CMK (cell line): ENCODE measurements around the gene PCNT.
"Not testable (repeated sequence)": the region's sequence is repeated elsewhere in the genome, so short reads cannot be mapped to it uniquely, and the experiment has no call there.

Experiments used
- DNase-seq: peaks from one replicate; pipeline ENCODE4 v3.0.0-alpha.2; 2010; ENCODE audit warnings: low read depth

PCNT gene

GRCh38 chr21:46304437-46304836, 19.5 kb upstream of the PCNT start:
- no peak for DNase-seq

GRCh38 chr21:46304955-46305354, 19.0 kb upstream of the PCNT start:
- DNase-seq: no peak

GRCh38 chr21:46307625-46308024, 16.3 kb upstream of the PCNT start:
- DNase-seq: no peak

- no peak for DNase-seq
These were observed 15.5 kb upstream of the PCNT start for GRCh38 chr21:46308431-46308830.

GRCh38 chr21:46310260-46310659, 13.7 kb upstream of the PCNT start:
- not testable (repeated sequence) for DNase-seq

DNA sequence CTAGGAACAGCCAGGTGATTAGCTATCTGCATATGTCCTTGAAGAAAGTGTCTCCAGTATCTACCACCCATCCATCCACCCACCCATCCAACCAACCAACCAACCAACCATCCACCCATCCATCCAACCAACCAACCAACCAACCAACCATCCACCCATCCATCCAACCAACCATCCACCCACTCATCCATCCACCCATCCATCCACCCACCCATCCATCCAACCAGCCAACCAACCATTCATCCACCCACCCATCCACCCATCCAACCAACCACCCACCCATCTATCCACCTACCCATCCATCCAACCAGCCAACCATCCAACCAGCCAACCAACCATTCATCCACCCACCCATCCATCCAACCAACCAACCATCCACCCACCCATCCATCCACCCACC, 12.4 kb upstream of the PCNT start:
- no peak for DNase-seq

DNA sequence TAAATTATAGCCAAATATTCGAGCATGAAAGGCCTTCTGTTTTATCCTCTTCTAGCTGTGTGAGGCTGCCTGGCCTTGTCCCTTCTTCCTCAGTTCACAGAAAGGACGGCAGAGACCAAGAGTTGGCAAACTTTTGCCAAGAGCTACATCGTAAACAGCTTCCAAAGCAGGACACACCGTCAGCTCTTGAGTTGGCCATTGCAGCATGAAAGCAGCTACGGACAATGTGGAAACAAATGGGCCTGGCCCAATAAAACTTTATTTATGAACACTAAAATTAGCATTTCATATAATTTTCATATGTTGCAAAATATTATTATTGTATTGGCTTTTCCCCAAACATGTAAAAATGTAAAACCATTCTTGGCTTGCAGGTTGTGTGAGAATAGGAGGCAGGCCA, 11.0 kb upstream of the PCNT start:
- DNase-seq: no peak

GRCh38 chr21:46314441-46315020, 9.4 kb upstream of the PCNT start:
- no peak for DNase-seq

- DNase-seq: no peak
These were observed 7.1 kb upstream of the PCNT start for GRCh38 chr21:46316708-46317324.

DNA sequence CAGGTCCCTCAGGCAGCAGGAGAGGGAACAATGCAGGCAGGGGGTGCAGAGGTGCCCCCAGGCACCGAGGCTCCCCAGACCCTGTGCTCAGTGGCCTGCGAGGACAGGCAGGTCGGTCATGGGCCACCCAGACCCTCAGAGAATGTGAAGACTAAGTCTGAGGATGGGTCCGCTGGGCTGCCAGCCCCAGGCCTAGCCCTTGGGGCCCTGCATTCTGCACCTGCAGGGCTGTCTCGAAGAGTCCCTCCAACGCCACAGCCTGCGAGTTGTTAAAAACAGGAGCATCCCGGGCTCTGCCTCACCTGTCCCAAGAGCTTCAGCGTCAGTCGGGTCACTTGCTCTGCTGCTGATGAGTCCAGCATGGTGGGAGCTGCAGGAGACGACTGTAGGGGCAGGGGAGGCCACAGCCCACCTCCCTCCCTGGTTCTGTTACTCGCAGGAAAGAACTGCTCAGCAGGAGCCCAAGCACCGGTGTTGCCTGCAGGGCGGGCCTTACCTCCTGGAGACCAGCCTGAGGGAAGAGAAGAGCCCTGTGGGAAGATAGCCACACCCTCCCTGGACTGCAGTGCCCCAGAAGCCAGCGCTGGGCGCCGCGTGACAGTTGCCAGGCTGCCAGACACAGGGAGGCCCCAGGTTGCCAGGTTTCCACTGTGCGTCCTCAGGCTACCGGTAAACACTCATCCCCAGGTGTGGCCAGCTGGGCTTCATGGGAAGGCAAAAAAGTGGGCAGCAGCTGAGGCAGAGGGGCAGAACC, 6.1 kb upstream of the PCNT start:
- DNase-seq: no peak

- no peak for DNase-seq
These were observed 5.5 kb upstream of the PCNT start for GRCh38 chr21:46318464-46318845.

GRCh38 chr21:46319186-46319585, 4.8 kb upstream of the PCNT start:
- no peak for DNase-seq

DNA sequence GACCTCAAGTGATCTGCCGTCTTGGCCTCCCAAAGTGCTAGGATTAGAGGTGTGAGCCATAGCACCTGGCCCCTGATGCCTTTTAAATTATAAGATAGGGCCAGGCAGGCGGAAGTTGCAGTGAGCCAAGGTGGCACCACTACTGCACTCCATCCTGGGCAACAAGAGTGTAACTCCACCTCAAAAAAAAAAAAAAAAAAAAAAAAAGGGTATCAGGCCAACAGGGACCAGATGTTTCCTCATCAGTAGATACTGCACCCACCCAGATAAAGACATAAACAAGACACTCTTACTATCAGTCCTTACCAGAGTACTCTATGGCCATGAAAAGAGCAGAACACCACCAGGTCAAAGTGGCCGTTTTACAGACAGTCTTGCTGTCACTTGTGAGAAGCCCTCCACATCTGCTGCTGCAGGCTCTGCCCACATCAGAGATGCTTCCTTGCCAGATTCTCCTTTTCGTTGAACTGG, 3.6 kb upstream of the PCNT start:
- peak; percentile 100 for DNase-seq

DNA sequence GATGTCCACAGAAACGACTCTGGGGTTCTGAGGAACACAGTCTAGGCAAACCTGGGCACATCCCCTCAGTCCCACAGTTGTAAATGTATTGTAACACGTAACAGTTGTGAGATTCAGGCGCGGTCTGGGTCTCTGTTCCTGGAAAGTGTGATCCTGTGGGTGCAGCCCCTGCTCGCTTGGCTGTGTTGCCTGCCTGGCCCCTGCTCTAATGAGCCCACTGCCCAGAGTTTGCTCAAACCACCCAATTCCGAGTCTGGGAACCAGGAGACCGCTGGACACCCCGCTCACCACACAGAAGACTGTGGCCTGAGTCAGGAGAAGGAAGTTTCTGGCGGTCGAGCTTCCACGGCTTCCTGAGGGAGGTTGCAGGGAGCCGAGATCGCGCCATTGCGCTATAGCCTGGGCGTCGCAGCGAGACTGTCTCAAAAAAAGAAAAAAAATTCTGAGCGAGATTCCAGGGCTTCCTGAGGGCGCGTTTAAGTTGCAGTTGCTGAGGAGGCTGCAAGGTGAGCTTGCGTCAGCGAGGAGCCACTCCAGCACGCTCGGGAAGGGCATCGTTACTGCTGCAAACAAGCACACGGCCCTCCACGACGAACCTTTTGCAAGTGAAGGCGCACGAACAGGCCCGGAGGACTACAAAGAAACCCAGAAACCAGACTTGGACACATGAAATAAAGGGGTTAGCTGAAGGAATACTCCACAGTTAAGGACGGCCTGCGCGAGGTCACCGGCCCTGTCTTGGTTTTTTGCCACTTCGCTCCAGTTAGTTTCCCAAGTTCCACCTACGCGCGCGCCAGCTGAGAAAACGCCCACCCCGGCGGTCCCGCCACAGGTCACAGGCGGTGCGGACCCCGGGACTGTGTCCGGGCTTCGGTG, 1.4 kb upstream of the PCNT start:
- DNase-seq: peak; percentile 32

DNA sequence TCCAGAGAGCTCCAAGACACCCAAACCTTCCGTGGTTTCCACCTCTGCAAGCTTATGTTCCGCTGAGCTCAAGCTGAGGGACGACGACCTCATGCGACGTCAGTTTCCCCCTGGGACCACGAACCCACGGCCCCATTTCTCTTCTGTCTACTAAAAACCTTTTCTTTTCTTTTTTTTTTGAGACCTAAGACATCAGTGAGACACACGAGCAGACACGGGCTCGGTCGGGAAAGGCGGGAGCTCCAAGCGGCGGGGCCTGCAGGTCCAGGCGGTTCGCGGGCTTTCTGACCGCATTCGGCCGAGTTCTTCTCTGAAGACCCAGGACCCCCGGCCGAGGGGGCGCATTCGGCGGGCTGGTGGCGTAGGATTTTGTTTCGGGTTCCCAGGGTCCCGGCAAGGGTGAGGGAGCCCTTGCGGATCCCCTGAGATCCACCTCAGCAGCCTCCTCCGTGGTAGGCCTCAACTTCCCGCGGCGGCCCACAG, 688 bp upstream of the PCNT start:
- peak; percentile 20 for DNase-seq

DNA sequence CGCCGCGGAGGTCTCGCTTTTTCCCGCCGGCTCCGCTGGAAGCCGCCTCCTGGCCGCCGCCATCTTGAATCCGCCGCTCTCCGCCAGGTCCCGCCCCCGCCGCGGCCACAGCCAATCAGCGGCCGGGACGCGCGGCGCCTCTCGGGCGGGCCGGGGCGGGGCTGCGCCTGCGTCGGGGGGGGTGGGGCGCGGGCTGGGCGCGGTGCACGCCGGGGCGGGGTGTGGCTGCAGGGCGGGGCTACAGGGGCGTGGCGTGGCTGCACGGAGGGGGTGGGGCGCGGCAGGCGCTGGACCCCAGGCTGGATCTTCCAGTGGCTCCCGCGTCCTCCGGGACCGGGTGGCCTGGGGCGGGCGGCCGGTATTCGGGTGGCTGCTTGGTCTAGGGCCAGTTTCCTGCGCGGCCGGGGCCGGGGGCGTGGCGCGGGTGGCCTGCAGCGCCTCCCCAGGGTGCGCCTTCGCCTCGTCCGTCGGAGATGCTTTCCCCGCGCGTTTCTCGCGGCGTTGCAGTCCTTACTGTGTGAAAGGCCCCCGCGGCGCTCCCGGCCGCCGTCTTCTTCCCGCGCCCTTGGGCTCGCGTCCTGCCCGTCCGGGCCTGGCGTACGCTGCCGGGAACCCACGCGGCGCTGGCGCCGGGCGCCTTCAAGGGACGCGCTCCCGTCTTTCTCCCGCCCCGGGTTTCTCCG, 575 bp downstream of the PCNT start:
- DNase-seq: peak; percentile 89

GRCh38 chr21:46325073-46325912, 1.3 kb downstream of the PCNT start:
- peak; percentile 55 for DNase-seq

- no peak for DNase-seq
These were observed 2.3 kb downstream of the PCNT start for GRCh38 chr21:46326110-46326703.

- no peak for DNase-seq
These were observed 3.8 kb downstream of the PCNT start for GRCh38 chr21:46327711-46328110.

DNA sequence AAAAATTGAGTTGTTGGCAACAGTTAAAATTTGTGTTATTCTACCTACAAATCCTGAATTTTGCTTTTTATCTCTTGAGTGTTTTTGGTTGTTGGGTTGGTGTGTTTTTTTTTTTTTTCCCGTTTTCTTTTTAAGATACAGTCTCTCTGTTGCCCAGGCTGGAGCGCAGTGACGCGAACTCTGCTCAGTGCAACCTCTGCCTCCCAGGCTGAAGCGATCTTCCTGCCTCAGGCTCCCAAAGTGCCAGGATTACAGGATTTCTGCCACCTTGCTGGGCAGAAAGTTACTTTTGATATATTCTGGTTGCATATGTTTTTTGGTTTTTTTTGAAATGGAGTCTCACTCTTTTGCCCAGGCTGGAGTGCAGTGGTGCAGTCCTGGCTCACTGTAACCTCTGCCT, 4.2 kb downstream of the PCNT start:
- no peak for DNase-seq
